GM18520 (cell line): ENCODE measurements around the gene XPO5.

Experiments
- ATAC-seq: cut with Tn5 transposase; IDR thresholded peaks from one replicate; pipeline ENCODE4 v1.9.1; 2021; ENCODE audit not compliant: unreplicated experiment

XPO5 gene

GRCh38 chr6:43472515-43472914 is 103.3 kb downstream of the XPO5 start:
- ATAC-seq = no peak
